ENCODE results near the gene TSPAN33.

TSPAN33 gene

GRCh38 chr7:129144095-129144833, at the start of gene TSPAN33:
Gene TSPAN33 (plus strand): TSS chr7:129144707. CDS start chr7:129144981, 274 bp downstream.
- peak within 1 kb of the TSS; percentile 79 for H3K4me3 Mint-ChIP-seq
- DNase-seq, result peak; percentile 88
- no peak within 1 kb of the TSS for H3K27ac Mint-ChIP-seq
- peaks cover 80% of the 10 kb centered on the region for H3K27me3 Mint-ChIP-seq (ENCODE audit: low read depth, poor library complexity)
- H3K4me1 Mint-ChIP-seq, result peaks cover 12% of the 10 kb centered on the region
- no peak for TF ChIP-seq CTCF (IDR thresholded peaks at IDR 0.05)
- H3K36me3 Mint-ChIP-seq (ENCODE audit: low read depth), result no peaks in the 10 kb centered on the region
- no peaks in the 10 kb centered on the region for H3K9me3 Mint-ChIP-seq

GRCh38 chr7:129095258-129095657, 49.2 kb upstream of the TSPAN33 start:
- no peak overlapping the region for H3K4me3 Mint-ChIP-seq
- peaks cover 5% of the 10 kb centered on the region for H3K4me1 Mint-ChIP-seq
- H3K27me3 Mint-ChIP-seq (ENCODE audit: low read depth, poor library complexity), result peaks cover 19% of the 10 kb centered on the region
- no peaks in the 10 kb centered on the region for H3K36me3 Mint-ChIP-seq (ENCODE audit: low read depth)
- TF ChIP-seq CTCF (IDR thresholded peaks at IDR 0.05), result no peak
- DNase-seq, result no peak
- H3K27ac Mint-ChIP-seq, result no peak overlapping the region
- no peaks in the 10 kb centered on the region for H3K9me3 Mint-ChIP-seq

- Mint-ChIP-seq H3K4me1 (peaks cover 31% of the 10 kb centered on the region), H3K9me3 (no peaks in the 10 kb centered on the region), H3K27ac (no peak overlapping the region), H3K4me3 (no peak overlapping the region), H3K36me3 (ENCODE audit: low read depth) (no peaks in the 10 kb centered on the region), H3K27me3 (ENCODE audit: low read depth, poor library complexity) (peaks cover 15% of the 10 kb centered on the region)
- TF ChIP-seq CTCF (IDR thresholded peaks at IDR 0.05), result no peak
- DNase-seq, result no peak
Observed at GRCh38 chr7:129098409-129099084, 46.0 kb upstream of the TSPAN33 start.

- TF ChIP-seq CTCF (IDR thresholded peaks at IDR 0.05), result no peak
- DNase-seq, result no peak
- no peaks in the 10 kb centered on the region for H3K36me3 Mint-ChIP-seq (ENCODE audit: low read depth)
- peaks cover 13% of the 10 kb centered on the region for H3K27me3 Mint-ChIP-seq (ENCODE audit: low read depth, poor library complexity)
- no peak overlapping the region for H3K27ac Mint-ChIP-seq
- H3K4me3 Mint-ChIP-seq, result no peak overlapping the region
- H3K9me3 Mint-ChIP-seq, result no peaks in the 10 kb centered on the region
- peaks cover 43% of the 10 kb centered on the region for H3K4me1 Mint-ChIP-seq
Observed at GRCh38 chr7:129100827-129101166, 43.7 kb upstream of the TSPAN33 start.

GRCh38 chr7:129101746-129102145, 42.8 kb upstream of the TSPAN33 start:
- no peak for DNase-seq
- peak overlapping the region; percentile 19 for H3K27ac Mint-ChIP-seq

More at GRCh38 chr7:129101746-129102145, 42.8 kb upstream of the TSPAN33 start:
- Mint-ChIP-seq H3K4me1 (peaks cover 43% of the 10 kb centered on the region), H3K4me3 (no peak overlapping the region), H3K36me3 (ENCODE audit: low read depth) (no peaks in the 10 kb centered on the region), H3K27me3 (ENCODE audit: low read depth, poor library complexity) (peaks cover 9% of the 10 kb centered on the region), H3K9me3 (no peaks in the 10 kb centered on the region)
- TF ChIP-seq CTCF (IDR thresholded peaks at IDR 0.05), result no peak
